Measurements from ENCODE around the gene PERP.

GRCh38 chr6:138092686-138093085, 14.5 kb downstream of the PERP start:
- TF ChIP-seq ARNTL (CRISPR knock-in tag; IDR thresholded peaks at IDR 0.05; ENCODE audit: borderline replicate concordance, low read depth) (no peak), TOX (CRISPR knock-in tag; IDR thresholded peaks at IDR 0.05; ENCODE audit: borderline replicate concordance) (no peak), PPARA (CRISPR knock-in tag; IDR thresholded peaks at IDR 0.05; ENCODE audit: borderline replicate concordance) (no peak), PATZ1 (CRISPR knock-in tag; IDR thresholded peaks at IDR 0.05; ENCODE audit: borderline replicate concordance) (no peak), CSDC2 (CRISPR knock-in tag; IDR thresholded peaks at IDR 0.05) (no peak), ZFP3 (CRISPR knock-in tag; IDR thresholded peaks at IDR 0.05) (no peak), RARB (CRISPR knock-in tag; IDR thresholded peaks at IDR 0.05) (no peak), SNAI2 (CRISPR knock-in tag; IDR thresholded peaks at IDR 0.05) (no peak), ZNF8 (CRISPR knock-in tag; IDR thresholded peaks at IDR 0.05) (no peak), CREB5 (CRISPR knock-in tag; IDR thresholded peaks at IDR 0.05; ENCODE audit: low read depth) (no peak), POU6F1 (CRISPR knock-in tag; IDR thresholded peaks at IDR 0.05; ENCODE audit: borderline replicate concordance, low read depth) (no peak), ISL1 (CRISPR knock-in tag; IDR thresholded peaks at IDR 0.05) (no peak), ZNF70 (CRISPR knock-in tag; IDR thresholded peaks at IDR 0.05) (no peak)

Measured in SK-N-SH treated with all-trans-retinoic acid at 6 μM for 48 hours (cell line).